IMR-90 (cell line): ENCODE data around the gene SLC4A4. TPM values are rescaled to one million over a fixed set of nuclear protein-coding genes. Genes with fewer than 3 reads are reported as not detected.

ENCODE experiments used
- ATAC-seq: fragments of 200-7000 bp; cut with Tn5 transposase; 2 replicates; pipeline ENCODE4 v1.9.1; 2020; ENCODE audit warnings: low read depth, mild to moderate bottlenecking, moderate library complexity
- BruUV-seq: library from RNA; stranded (reverse); fragments of 400-500 nt; replicated peaks from 2 replicates; lab custom pipeline; 2021; lab: Mats Ljungman, UMichigan
- CTCF ChIA-PET: fragments of 300-600 bp; formaldehyde crosslinking; extraction: SDS; loops from one replicate; lab custom pipeline; 2021; ENCODE audit warnings: antibody characterized with exemption; lab: Yijun Ruan, JAX
- POLR2A ChIA-PET: fragments of 300-600 bp; sonication (Branson Sonifier 250); formaldehyde crosslinking; loops from one replicate; lab custom pipeline; 2022; ENCODE audit warnings: antibody characterized with exemption; ENCODE audit not compliant: unreplicated experiment; lab: Charles Lee
- DNase-seq: peaks from one replicate; pipeline ENCODE4 v3.0.0; 2013
- H2AFZ ChIP-seq: replicated peaks from 2 replicates; pipeline ENCODE3; 2013; ENCODE audit warnings: low read length, mild to moderate bottlenecking; ENCODE audit not compliant: poor library complexity
- H2AK5ac ChIP-seq: 2 replicates; pipeline ENCODE4 v1.6.1; 2013; ENCODE audit warnings: low read depth, low read length, inconsistent platforms
- H2AK9ac ChIP-seq: replicated peaks from 2 replicates; pipeline ENCODE3; 2013; ENCODE audit warnings: mild to moderate bottlenecking, low read depth, low read length, moderate library complexity; ENCODE audit not compliant: poor library complexity
- H2BK120ac ChIP-seq: 2 replicates; pipeline ENCODE4 v1.6.1; 2013; ENCODE audit warnings: low read depth, low read length, inconsistent platforms
- H2BK15ac ChIP-seq: 3 replicates; pipeline ENCODE4 v1.6.1; 2013; ENCODE audit warnings: low read depth, low read length, inconsistent platforms
- H2BK20ac ChIP-seq: 2 replicates; pipeline ENCODE4 v1.6.1; 2013; ENCODE audit warnings: low read depth, mild to moderate bottlenecking, inconsistent platforms, low read length, moderate library complexity
- H2BK5ac ChIP-seq: 2 replicates; pipeline ENCODE4 v1.6.1; 2013; ENCODE audit warnings: mild to moderate bottlenecking, low read depth, low read length, inconsistent platforms; ENCODE audit not compliant: poor library complexity, severe bottlenecking
- H3K14ac ChIP-seq: replicated peaks from 2 replicates; pipeline ENCODE4 v1.6.1; 2013; ENCODE audit warnings: low read depth, low read length, inconsistent platforms
- H3K18ac ChIP-seq: 2 replicates; pipeline ENCODE4 v1.6.1; 2013; ENCODE audit warnings: low read depth, low read length, control low read depth
- H3K23ac ChIP-seq: 2 replicates; pipeline ENCODE4 v1.6.1; 2013; ENCODE audit warnings: low read depth, low read length, inconsistent platforms
- H3K27ac ChIP-seq: 2 replicates; pipeline ENCODE4 v1.5.1; 2013; ENCODE audit warnings: mild to moderate bottlenecking, control low read depth, low read length; ENCODE audit not compliant: insufficient read depth
- H3K27me3 ChIP-seq: 2 replicates; pipeline ENCODE4 v1.6.1; 2013; ENCODE audit warnings: low read length; ENCODE audit not compliant: control insufficient read depth, insufficient read depth
- H3K36me3 ChIP-seq: 2 replicates; pipeline ENCODE4 v1.6.1; 2013; ENCODE audit warnings: low read length, mixed read lengths; ENCODE audit not compliant: control insufficient read depth, insufficient read depth
- H3K4ac ChIP-seq: 2 replicates; pipeline ENCODE4 v1.6.1; 2013; ENCODE audit warnings: low read depth, low read length, inconsistent platforms
- H3K4me1 ChIP-seq: 2 replicates; pipeline ENCODE4 v1.6.1; 2013; ENCODE audit warnings: low read length, mixed read lengths; ENCODE audit not compliant: control insufficient read depth, insufficient read depth
- H3K4me2 ChIP-seq: 2 replicates; pipeline ENCODE4 v1.6.1; 2013; ENCODE audit warnings: low read depth, mild to moderate bottlenecking, control low read depth, low read length, moderate library complexity
- H3K4me3 ChIP-seq: 2 replicates; pipeline ENCODE4 v1.5.1; 2013; ENCODE audit warnings: low read depth, mild to moderate bottlenecking, control low read depth, low read length, moderate library complexity; ENCODE audit not compliant: insufficient read depth
- H3K56ac ChIP-seq: 2 replicates; pipeline ENCODE4 v1.6.1; 2013; ENCODE audit warnings: low read length, inconsistent platforms; ENCODE audit not compliant: insufficient read depth; ENCODE audit errors: extremely low read depth
- H3K79me1 ChIP-seq, 2 experiments: 2 replicates each; pipeline ENCODE4 v1.6.1; 2013; ENCODE audit warnings: low read length in 2 of 2, inconsistent platforms in 1 of 2, low read depth in 1 of 2
- H3K9ac ChIP-seq: 2 replicates; pipeline ENCODE4 v1.6.1; 2013; ENCODE audit warnings: low read depth, low read length, control low read depth
- H3K9me1 ChIP-seq: 2 replicates; pipeline ENCODE4 v1.6.1; 2013; ENCODE audit warnings: low read length, inconsistent platforms; ENCODE audit not compliant: insufficient read depth
- H3K9me3 ChIP-seq: 2 replicates; pipeline ENCODE4 v1.6.1; 2013; ENCODE audit warnings: low read length; ENCODE audit not compliant: control insufficient read depth, insufficient read depth
- H4K20me1 ChIP-seq: 2 replicates; pipeline ENCODE4 v1.6.1; 2013; ENCODE audit warnings: low read length, inconsistent platforms; ENCODE audit not compliant: insufficient read depth
- H4K5ac ChIP-seq: 2 replicates; pipeline ENCODE4 v1.6.1; 2013; ENCODE audit warnings: mild to moderate bottlenecking, low read depth, low read length, control low read depth
- H4K8ac ChIP-seq, 2 experiments: 2 replicates each; pipeline ENCODE4 v1.6.1; 2013; ENCODE audit warnings: low read depth in 2 of 2, low read length in 2 of 2, control low read depth in 1 of 2, inconsistent platforms in 1 of 2
- H4K91ac ChIP-seq: 2 replicates; pipeline ENCODE4 v1.6.1; 2013; ENCODE audit warnings: low read depth, low read length, inconsistent platforms; ENCODE audit not compliant: insufficient read depth
- BHLHE40 ChIP-seq: fragments of 150-350 bp; IDR thresholded peaks from 2 replicates; pipeline ENCODE4 v1.6.1; 2016; ENCODE audit warnings: mild to moderate bottlenecking, low read depth, low read length
- CEBPB ChIP-seq: IDR thresholded peaks from 2 replicates; pipeline ENCODE4 v1.6.1; 2012; ENCODE audit warnings: low read depth, low read length, improper control_type of control experiment
- CHD1 ChIP-seq: IDR thresholded peaks from 2 replicates; pipeline ENCODE4 v1.6.1; 2012; ENCODE audit warnings: low read depth, low read length, improper control_type of control experiment
- FOS ChIP-seq: fragments of 150-350 bp; IDR thresholded peaks from 2 replicates; pipeline ENCODE4 v1.6.1; 2016; ENCODE audit warnings: low read depth, low read length
- MAFK ChIP-seq: IDR thresholded peaks from 2 replicates; pipeline ENCODE4 v1.6.1; 2012; ENCODE audit warnings: low read depth, low read length, improper control_type of control experiment
- MAZ ChIP-seq: IDR thresholded peaks from 2 replicates; pipeline ENCODE4 v1.6.1; 2012; ENCODE audit warnings: low read depth, mild to moderate bottlenecking, low read length, improper control_type of control experiment, moderate library complexity, borderline replicate concordance
- MXI1 ChIP-seq: IDR thresholded peaks from 2 replicates; pipeline ENCODE4 v1.6.1; 2012; ENCODE audit warnings: low read depth, mild to moderate bottlenecking, low read length, moderate library complexity, borderline replicate concordance
- NFE2L2 ChIP-seq: fragments of 150-350 bp; IDR thresholded peaks from 2 replicates; pipeline ENCODE4 v1.6.1; 2016; ENCODE audit warnings: low read depth, mild to moderate bottlenecking, low read length
- POLR2A ChIP-seq: IDR thresholded peaks from 2 replicates; pipeline ENCODE4 v1.6.1; 2012; ENCODE audit warnings: mild to moderate bottlenecking, low read depth, low read length
- RAD21 ChIP-seq: IDR thresholded peaks from 2 replicates; pipeline ENCODE4 v1.6.1; 2012; ENCODE audit warnings: low read length, improper control_type of control experiment
- RCOR1 ChIP-seq: IDR thresholded peaks from 2 replicates; pipeline ENCODE4 v1.6.1; 2012; ENCODE audit warnings: mild to moderate bottlenecking, low read length, improper control_type of control experiment; ENCODE audit not compliant: insufficient replicate concordance
- RFX5 ChIP-seq: IDR thresholded peaks from 2 replicates; pipeline ENCODE4 v1.8.0; 2012; ENCODE audit warnings: low read depth, mild to moderate bottlenecking, low read length, moderate library complexity
- SMC3 ChIP-seq: fragments of 150-350 bp; IDR thresholded peaks from 2 replicates; pipeline ENCODE4 v1.6.1; 2016; ENCODE audit warnings: low read depth, mild to moderate bottlenecking, antibody characterized with exemption, low read length, moderate library complexity
- USF2 ChIP-seq: fragments of 150-350 bp; IDR thresholded peaks from 2 replicates; pipeline ENCODE4 v1.6.1; 2017; ENCODE audit warnings: mild to moderate bottlenecking, antibody characterized with exemption, low read length, low read depth
- dilution Hi-C: fragments of 300-500 bp; cut with HindIII; formaldehyde crosslinking; loops from one replicate; pipeline ENCODE4 v1.14.3; 2018; ENCODE audit warnings: low sequenced_read_pairs; ENCODE audit not compliant: unreplicated experiment
- in situ Hi-C: fragments of 300-500 bp; cut with MboI; formaldehyde crosslinking; loops from 3 replicates; pipeline ENCODE4 v1.14.3; 2019; ENCODE audit warnings: low sequenced_read_pairs, inconsistent platforms, mixed read lengths
- intact Hi-C: fragments of 100-400 bp; cut with micrococcal nuclease; formaldehyde crosslinking; loops from 2 replicates; pipeline ENCODE4 v1.10.0; 2022
- polyA plus RNA-seq, 3 experiments: library from polyadenylated mRNA; depleted of rRNA; stranded (reverse); fragments of >200 nt; gene quantifications; 2 replicates each; pipeline ENCODE4 v1.2.3, GENCODE V29; 2012; ENCODE audit warnings: low replicate concordance in 1 of 3
- total RNA-seq: library from RNA; depleted of rRNA; stranded (reverse); fragments of >200 nt; gene quantifications from 2 replicates; pipeline ENCODE4 v1.2.3, GENCODE V29; 2012
- TF ChIP-seq, protein P1 (sequence below): conservative IDR thresholded peaks from 2 replicates; pipeline ENCODE4 v1.5.1; 2012; ENCODE audit warnings: mild to moderate bottlenecking, low read depth, low read length, improper control_type of control experiment
- TF ChIP-seq, protein P2 (sequence below): fragments of 150-350 bp; IDR thresholded peaks from 2 replicates; pipeline ENCODE4 v1.6.1; 2016; ENCODE audit warnings: low read depth, mild to moderate bottlenecking, low read length, moderate library complexity, borderline replicate concordance

The SLC4A4 gene
- total and polyA plus RNA-seq, 2 of the 4 experiments (the other 2 are of a cell fraction) = 5.6 to 16.8 TPM

DNA sequence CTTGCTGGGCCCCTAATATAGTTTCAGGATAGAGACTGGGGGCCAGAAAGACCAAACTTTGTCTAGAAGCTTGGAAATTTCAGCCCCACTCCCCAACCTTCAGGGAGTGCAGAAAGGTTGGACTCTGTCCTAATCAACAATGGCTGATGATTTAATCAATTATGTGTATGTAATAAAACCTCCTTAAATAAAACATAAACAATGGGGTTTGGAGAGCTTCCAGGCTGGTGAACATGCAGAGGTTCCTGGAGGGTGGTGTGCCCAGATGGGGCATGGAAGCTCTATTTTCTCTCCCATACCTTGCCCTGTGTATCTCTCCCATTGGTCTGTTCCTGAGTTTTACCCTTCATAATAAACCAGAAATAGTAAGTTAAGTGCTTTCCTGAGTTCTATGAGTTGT, 270.8 kb downstream of the SLC4A4 start:
- Histone ChIP-seq H3K14ac (no peak overlapping the region), H2BK15ac (no peak overlapping the region), H3K27me3 (peaks cover 3% of the 10 kb centered on the region), H3K9me3 (no peaks in the 10 kb centered on the region; the same call in 1 of the 2 replicates), H4K8ac (no peak overlapping the region), H2AFZ (no peak overlapping the region), H4K5ac (no peak overlapping the region), H4K20me1 (no peaks in the 10 kb centered on the region), H3K4me2 (no peak overlapping the region), H3K18ac (no peak overlapping the region), H2BK5ac (no peak overlapping the region), H2AK5ac (no peak overlapping the region), H2BK20ac (no peak overlapping the region), H3K4me1 (peaks cover 3% of the 10 kb centered on the region; the same call in 1 of the 2 replicates), H3K4me3 (no peak overlapping the region), H3K27ac (no peak overlapping the region), H3K23ac (no peak overlapping the region), H3K9ac (no peak overlapping the region), H4K91ac (no peak overlapping the region), H3K4ac (no peak overlapping the region), H3K79me1 (no peaks in the 10 kb centered on the region), H3K9me1 (no peaks in the 10 kb centered on the region), H2AK9ac (no peak overlapping the region), H2BK120ac (no peak overlapping the region), H3K36me3 (no peaks in the 10 kb centered on the region), H3K56ac (no peak overlapping the region)
- POLR2A ChIA-PET = no interaction called here
- in situ Hi-C loops = no loop called here
- TF ChIP-seq USF2 = no peak
- TF ChIP-seq, protein P1, sequence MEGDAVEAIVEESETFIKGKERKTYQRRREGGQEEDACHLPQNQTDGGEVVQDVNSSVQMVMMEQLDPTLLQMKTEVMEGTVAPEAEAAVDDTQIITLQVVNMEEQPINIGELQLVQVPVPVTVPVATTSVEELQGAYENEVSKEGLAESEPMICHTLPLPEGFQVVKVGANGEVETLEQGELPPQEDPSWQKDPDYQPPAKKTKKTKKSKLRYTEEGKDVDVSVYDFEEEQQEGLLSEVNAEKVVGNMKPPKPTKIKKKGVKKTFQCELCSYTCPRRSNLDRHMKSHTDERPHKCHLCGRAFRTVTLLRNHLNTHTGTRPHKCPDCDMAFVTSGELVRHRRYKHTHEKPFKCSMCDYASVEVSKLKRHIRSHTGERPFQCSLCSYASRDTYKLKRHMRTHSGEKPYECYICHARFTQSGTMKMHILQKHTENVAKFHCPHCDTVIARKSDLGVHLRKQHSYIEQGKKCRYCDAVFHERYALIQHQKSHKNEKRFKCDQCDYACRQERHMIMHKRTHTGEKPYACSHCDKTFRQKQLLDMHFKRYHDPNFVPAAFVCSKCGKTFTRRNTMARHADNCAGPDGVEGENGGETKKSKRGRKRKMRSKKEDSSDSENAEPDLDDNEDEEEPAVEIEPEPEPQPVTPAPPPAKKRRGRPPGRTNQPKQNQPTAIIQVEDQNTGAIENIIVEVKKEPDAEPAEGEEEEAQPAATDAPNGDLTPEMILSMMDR = no peak
- no peak for TF ChIP-seq MAZ
- TF ChIP-seq MAFK = no peak
- TF ChIP-seq BHLHE40 = no peak
- no peak for TF ChIP-seq FOS
- no peak for TF ChIP-seq POLR2A
- no peak for TF ChIP-seq MXI1
- no peak for TF ChIP-seq RCOR1
- no peak for TF ChIP-seq CEBPB
- no peak for TF ChIP-seq CHD1
- TF ChIP-seq SMC3 = no peak
- no peak for TF ChIP-seq RAD21
- TF ChIP-seq RFX5 = no peak
- no peak for TF ChIP-seq NFE2L2
- TF ChIP-seq, protein P2, sequence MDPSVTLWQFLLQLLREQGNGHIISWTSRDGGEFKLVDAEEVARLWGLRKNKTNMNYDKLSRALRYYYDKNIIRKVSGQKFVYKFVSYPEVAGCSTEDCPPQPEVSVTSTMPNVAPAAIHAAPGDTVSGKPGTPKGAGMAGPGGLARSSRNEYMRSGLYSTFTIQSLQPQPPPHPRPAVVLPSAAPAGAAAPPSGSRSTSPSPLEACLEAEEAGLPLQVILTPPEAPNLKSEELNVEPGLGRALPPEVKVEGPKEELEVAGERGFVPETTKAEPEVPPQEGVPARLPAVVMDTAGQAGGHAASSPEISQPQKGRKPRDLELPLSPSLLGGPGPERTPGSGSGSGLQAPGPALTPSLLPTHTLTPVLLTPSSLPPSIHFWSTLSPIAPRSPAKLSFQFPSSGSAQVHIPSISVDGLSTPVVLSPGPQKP = no peak
- DNase-seq (no peak), ATAC-seq (no peak)
- BruUV-seq = no TSS peak
- dilution Hi-C loops = no loop called here
- intact Hi-C loops = no loop called here
- CTCF ChIA-PET = interaction anchor here (0.6 kb wide), 1 partner anchor 14 kb away, joined by 3 read pairs; no protein-coding TSS in a partner anchor
